PC-3 (cell line): ENCODE measurements around the gene CERS2. TPM values are rescaled to one million over a fixed set of nuclear protein-coding genes. Genes with fewer than 3 reads are reported as not detected.

Source experiments
- ATAC-seq: fragments of 200-7000 bp; cut with Tn5 transposase; 2 replicates; pipeline ENCODE4 v1.9.1; 2020; ENCODE audit warnings: mild to moderate bottlenecking, moderate library complexity
- BruUV-seq: library from RNA; stranded (reverse); fragments of 400-500 nt; replicated peaks from 2 replicates; lab custom pipeline; 2021; lab: Mats Ljungman, UMichigan
- CTCF ChIA-PET: fragments of 300-600 bp; sonication (Branson Sonifier 250); formaldehyde crosslinking; loops from one replicate; lab custom pipeline; 2022; ENCODE audit warnings: antibody characterized with exemption; lab: Charles Lee
- POLR2A ChIA-PET: fragments of 300-600 bp; sonication (Branson Sonifier 250); formaldehyde crosslinking; loops from one replicate; lab custom pipeline; 2022; ENCODE audit warnings: antibody characterized with exemption; ENCODE audit not compliant: unreplicated experiment; lab: Charles Lee
- DNase-seq: peaks from one replicate; pipeline ENCODE4 v3.0.0-alpha.2; 2015
- H2AFZ ChIP-seq: fragments of 300-600 bp; sonication (generic); 2 replicates; pipeline ENCODE4 v1.6.0; 2016; ENCODE audit warnings: antibody characterized with exemption, low read length
- H3F3A ChIP-seq: fragments of 300-600 bp; sonication (generic); one replicate; pipeline ENCODE4 v1.6.0; 2017; ENCODE audit warnings: antibody characterized with exemption, low read length, control low read depth, mild to moderate bottlenecking; ENCODE audit not compliant: unreplicated experiment
- H3K27ac ChIP-seq: fragments of 300-600 bp; sonication (generic); 2 replicates; pipeline ENCODE4 v1.5.1; 2016; ENCODE audit warnings: mild to moderate bottlenecking, low read length
- H3K27me3 ChIP-seq: fragments of 300-600 bp; sonication (generic); 2 replicates; pipeline ENCODE4 v1.6.1; 2016; ENCODE audit warnings: low read length, mixed read lengths
- H3K36me3 ChIP-seq: fragments of 300-600 bp; sonication (generic); 2 replicates; pipeline ENCODE4 v1.6.1; 2016; ENCODE audit warnings: low read depth, mixed run types, low read length, mixed read lengths
- H3K4me1 ChIP-seq: fragments of 300-600 bp; sonication (generic); 2 replicates; pipeline ENCODE4 v1.5.1; 2016; ENCODE audit warnings: low read length; ENCODE audit not compliant: insufficient read depth
- H3K4me2 ChIP-seq: fragments of 300-600 bp; sonication (generic); 2 replicates; pipeline ENCODE4 v1.6.0; 2016; ENCODE audit warnings: low read length
- H3K4me3 ChIP-seq: fragments of 300-600 bp; sonication (generic); 2 replicates; pipeline ENCODE4 v1.5.1; 2016; ENCODE audit warnings: mild to moderate bottlenecking, low read length, mixed read lengths
- H3K79me2 ChIP-seq: fragments of 300-600 bp; sonication (generic); 2 replicates; pipeline ENCODE4 v1.6.1; 2017; ENCODE audit warnings: low read length, mixed read lengths
- H3K9ac ChIP-seq: fragments of 300-600 bp; sonication (generic); 2 replicates; pipeline ENCODE4 v1.6.0; 2016; ENCODE audit warnings: mild to moderate bottlenecking, low read length
- H3K9me2 ChIP-seq: fragments of 300-600 bp; sonication (generic); replicated peaks from 2 replicates; pipeline ENCODE4 v1.6.1; 2016; ENCODE audit warnings: mixed run types, low read length, mixed read lengths
- H3K9me3 ChIP-seq: fragments of 300-600 bp; sonication (generic); 2 replicates; pipeline ENCODE4 v1.6.1; 2016; ENCODE audit warnings: low read length, mixed read lengths
- H4K20me1 ChIP-seq: fragments of 300-600 bp; sonication (generic); 2 replicates; pipeline ENCODE4 v1.6.1; 2016; ENCODE audit warnings: low read length, mixed read lengths
- CTCF ChIP-seq: fragments of 300-600 bp; sonication (generic); conservative IDR thresholded peaks from 2 replicates; pipeline ENCODE4 v1.5.1; 2017; ENCODE audit warnings: antibody characterized with exemption, low read depth, mild to moderate bottlenecking, low read length
- EZH2 ChIP-seq: fragments of 300-600 bp; sonication (generic); IDR thresholded peaks from one replicate; pipeline ENCODE4 v1.6.1; 2017; ENCODE audit warnings: antibody characterized with exemption, mild to moderate bottlenecking, low read length; ENCODE audit not compliant: unreplicated experiment
- EZH2phosphoT487 ChIP-seq: fragments of 300-600 bp; sonication (generic); IDR thresholded peaks from 2 replicates; pipeline ENCODE4 v1.6.1; 2018; ENCODE audit warnings: mild to moderate bottlenecking, antibody characterized with exemption, low read length, borderline replicate concordance
- intact Hi-C: fragments of 100-400 bp; cut with micrococcal nuclease; formaldehyde crosslinking; loops from 2 replicates; pipeline ENCODE4 v1.9.0; 2023
- total RNA-seq: library from RNA; depleted of rRNA; stranded (reverse); fragments of >200 nt; gene quantifications from 2 replicates; pipeline ENCODE4 v1.2.3, GENCODE V29; 2014

The CERS2 gene
- total RNA-seq, 1 experiment from 2014 or later = 176 TPM

- TF ChIP-seq CTCF (no peak), EZH2phosphoT487 (no peak), EZH2 (no peak)
- Histone ChIP-seq H3K4me2 (no peak overlapping the region), H3K9me3 (no peaks in the 10 kb centered on the region), H3K36me3 (no peaks in the 10 kb centered on the region), H2AFZ (no peak overlapping the region), H4K20me1 (no peaks in the 10 kb centered on the region), H3K79me2 (no peaks in the 10 kb centered on the region), H3K9me2 (no peaks in the 10 kb centered on the region), H3K9ac (no peak overlapping the region), H3F3A (no peaks in the 10 kb centered on the region), H3K27me3 (no peaks in the 10 kb centered on the region), H3K4me1 (peaks cover 22% of the 10 kb centered on the region), H3K4me3 (no peak overlapping the region), H3K27ac (no peak overlapping the region)
- ATAC-seq = no peak
- intact Hi-C loops = no loop called here
- POLR2A ChIA-PET = no interaction called here
- CTCF ChIA-PET = interaction anchor here (0.6 kb wide), 1 partner anchor 178 kb away, joined by 5 read pairs; no protein-coding TSS in a partner anchor
- BruUV-seq = no TSS peak
- DNase-seq = peak; percentile 27
These were observed 10.7 kb upstream of the CERS2 start for GRCh38 chr1:150985179-150985825.

- no TSS peak for BruUV-seq
- Histone ChIP-seq H3K9me3 (no peaks in the 10 kb centered on the region), H3K4me2 (peak within 1 kb of the TSS; percentile 2; the same call in 1 of the 2 replicates), H3K4me1 (peaks cover 37% of the 10 kb centered on the region), H3K9me2 (no peaks in the 10 kb centered on the region), H3K79me2 (no peaks in the 10 kb centered on the region), H4K20me1 (no peaks in the 10 kb centered on the region), H3K27me3 (no peaks in the 10 kb centered on the region), H3K9ac (no peak within 1 kb of the TSS), H3K36me3 (no peaks in the 10 kb centered on the region; the same call in 1 of the 2 replicates), H2AFZ (peak within 1 kb of the TSS; percentile 10; the same call in 1 of the 2 replicates), H3K27ac (no peak within 1 kb of the TSS), H3K4me3 (no peak within 1 kb of the TSS), H3F3A (peaks cover under 1% of the 10 kb centered on the region)
- TF ChIP-seq CTCF (no peak), EZH2 (no peak), EZH2phosphoT487 (no peak)
- intact Hi-C loops = no loop called here
- ATAC-seq (no peak), DNase-seq (peak; percentile 14)
- POLR2A ChIA-PET = interaction anchor here (0.5 kb wide), 1 partner anchor 8 kb away, joined by 3 read pairs; no protein-coding TSS in a partner anchor
- CTCF ChIA-PET = interaction anchor here (0.6 to 1.8 kb wide), 3 partner anchors 12 to 354 kb away, joined by 3 to 16 read pairs (median 4); no protein-coding TSS in a partner anchor
These were observed 7.4 kb upstream of the CERS2 start, which contains the start of gene ANXA9 for GRCh38 chr1:150981805-150982712. TSS of gene ANXA9 (plus strand) at chr1:150982292. CDS start at chr1:150983106, 814 bp downstream.
